B cell (primary cell): ENCODE results near the gene ZNF836. TPM values are rescaled to one million over a fixed set of nuclear protein-coding genes. Genes with fewer than 3 reads are reported as not detected.

Experiments
- ATAC-seq: fragments of 200-7000 bp; cut with Tn5 transposase; one replicate; pipeline ENCODE4 v1.10.0; 2021; ENCODE audit warnings: low read depth, mild to moderate bottlenecking, moderate number of reproducible peaks, moderate library complexity
- CTCF ChIA-PET: fragments of 350-600 bp; sonication (Branson Sonifier 250); formaldehyde crosslinking; loops from one replicate; lab custom pipeline; 2021; ENCODE audit warnings: antibody characterized with exemption, inconsistent platforms; lab: Charles Lee
- POLR2A ChIA-PET: fragments of 350-600 bp; sonication (Branson Sonifier 250); formaldehyde crosslinking; loops from one replicate; lab custom pipeline; 2021; ENCODE audit warnings: antibody characterized with exemption; lab: Charles Lee
- DNase-seq: peaks from one replicate; pipeline ENCODE4 v3.0.0; 2013
- H2AFZ ChIP-seq: 2 replicates; pipeline ENCODE4 v1.6.1; 2012; ENCODE audit warnings: mild to moderate bottlenecking, low read depth, low read length; ENCODE audit not compliant: insufficient read depth, poor library complexity, severe bottlenecking
- H3K27ac ChIP-seq, 2 donors: 1 replicate in 1 of 2; 2 replicates in 1 of 2; pipeline ENCODE4 v1.5.1; 2012 to 2013; ENCODE audit warnings: low read length in 2 of 2, mild to moderate bottlenecking in 2 of 2, moderate library complexity in 1 of 2
- H3K27me3 ChIP-seq, 4 experiments: fragments of 200-600 bp in 1 of 4; sonication (generic) in 1 of 4; replicated peaks in 1 of 4; 1 replicate in 2 of 4; 2 replicates in 2 of 4; pipeline versions ENCODE4 v1.6.1 to v1.7.0; 2013 to 2016; ENCODE audit warnings: low read length in 3 of 4, mild to moderate bottlenecking in 2 of 4, mixed read lengths in 1 of 4, moderate library complexity in 1 of 4; ENCODE audit not compliant: insufficient read depth in 4 of 4, control insufficient read depth in 3 of 4; ENCODE audit errors: control extremely low read depth in 1 of 4
- H3K36me3 ChIP-seq, 2 experiments: replicated peaks in 1 of 2; 1 replicate in 1 of 2; 2 replicates in 1 of 2; pipeline versions ENCODE4 v1.6.1 to v1.7.1; 2013; ENCODE audit warnings: low read length in 1 of 2; ENCODE audit not compliant: insufficient read depth in 2 of 2, control insufficient read depth in 1 of 2; ENCODE audit errors: control extremely low read depth in 1 of 2, extremely low read depth in 1 of 2
- H3K4me1 ChIP-seq, 2 donors: fragments of 200-600 bp in 1 of 2; sonication (generic) in 1 of 2; 1 replicate in 1 of 2; 2 replicates in 1 of 2; pipeline versions ENCODE4 v1.5.1 to v1.6.1; 2013 to 2017; ENCODE audit warnings: low read length in 2 of 2; ENCODE audit not compliant: control insufficient read depth in 2 of 2, insufficient read depth in 2 of 2
- H3K4me2 ChIP-seq: replicated peaks from 2 replicates; pipeline ENCODE3; 2012; ENCODE audit warnings: mild to moderate bottlenecking, low read depth, low read length; ENCODE audit not compliant: poor library complexity, severe bottlenecking
- H3K4me3 ChIP-seq, 5 experiments: fragments of 200-600 bp in 1 of 5; sonication (generic) in 1 of 5; 1 replicate in 3 of 5; 2 replicates in 2 of 5; pipeline versions ENCODE4 v1.5.1 to v1.7.0; 2011 to 2016; ENCODE audit warnings: low read length in 4 of 5, mild to moderate bottlenecking in 4 of 5, low read depth in 2 of 5, control low read depth in 1 of 5, moderate library complexity in 1 of 5; ENCODE audit not compliant: insufficient read depth in 1 of 5; ENCODE audit errors: control extremely low read depth in 1 of 5, extremely low read depth in 1 of 5
- H3K79me2 ChIP-seq: fragments of 200-600 bp; sonication (generic); one replicate; pipeline ENCODE4 v1.6.0; 2016; ENCODE audit warnings: low read length; ENCODE audit not compliant: control insufficient read depth, insufficient read depth
- H3K9ac ChIP-seq: fragments of 200-600 bp; sonication (generic); 2 replicates; pipeline ENCODE4 v1.6.1; 2017; ENCODE audit warnings: mild to moderate bottlenecking, low read length, moderate library complexity
- H3K9me3 ChIP-seq, 3 donors: one replicate each; pipeline versions ENCODE4 v1.6.1 to v1.7.1; 2013; ENCODE audit warnings: low read length in 2 of 3; ENCODE audit not compliant: control insufficient read depth in 2 of 3, insufficient read depth in 1 of 3; ENCODE audit errors: control extremely low read depth in 1 of 3
- H4K20me1 ChIP-seq: 2 replicates; pipeline ENCODE4 v1.6.0; 2012; ENCODE audit warnings: mild to moderate bottlenecking, low read length; ENCODE audit not compliant: insufficient read depth, control insufficient read depth, poor library complexity, severe bottlenecking
- H3K27ac Mint-ChIP-seq: one replicate; pipeline ENCODE4 v1.8.0; 2021; ENCODE audit warnings: mixed read lengths
- H3K27me3 Mint-ChIP-seq: one replicate; pipeline ENCODE4 v1.8.0; 2021; ENCODE audit warnings: mixed read lengths
- H3K4me1 Mint-ChIP-seq: one replicate; pipeline ENCODE4 v1.8.0; 2021; ENCODE audit warnings: mixed read lengths
- H3K4me3 Mint-ChIP-seq: one replicate; pipeline ENCODE4 v1.8.0; 2021; ENCODE audit warnings: mixed read lengths
- H3K9me3 Mint-ChIP-seq: one replicate; pipeline ENCODE4 v1.8.0; 2022; ENCODE audit warnings: mixed read lengths; ENCODE audit not compliant: insufficient read depth
- EZH2 ChIP-seq: IDR thresholded peaks from 2 replicates; pipeline ENCODE4 v1.6.1; 2012; ENCODE audit warnings: borderline replicate concordance, low read depth, mild to moderate bottlenecking, moderate library complexity, low read length; ENCODE audit not compliant: insufficient read depth, poor library complexity, severe bottlenecking
- WGBS: methylation state at CpG from one replicate; pipeline ENCODE4 v1.1.5; 2013; ENCODE audit warnings: missing lambda C conversion rate; ENCODE audit not compliant: insufficient coverage; 5-methylcytosine and 5-hydroxymethylcytosine counted together
- intact Hi-C: fragments of 100-400 bp; cut with micrococcal nuclease; formaldehyde crosslinking; loops from one replicate; pipeline ENCODE4 v1.10.0; 2022
- polyA plus RNA-seq: library from polyadenylated mRNA; depleted of rRNA; stranded (reverse); fragments of >200 nt; gene quantifications from 2 replicates; pipeline ENCODE4 v1.2.3, GENCODE V29; 2012
- total RNA-seq, 2 donors: library from RNA; stranded (reverse); fragments of 120-200 nt in 1 of 2; gene quantifications; 1 replicate in 1 of 2; 2 replicates in 1 of 2; pipeline versions ENCODE4 v1.2.3 to v1.2.4, GENCODE V29; 2013 to 2022
- TF ChIP-seq, protein P1 (sequence below): fragments of 200-600 bp; IDR thresholded peaks from one replicate; pipeline ENCODE4 v1.8.0; 2022; ENCODE audit warnings: antibody characterized with exemption, mild to moderate bottlenecking

Gene ZNF836
- total and polyA plus RNA-seq, 2 donors (not counting 1 experiment from before 2014, with no cell fraction given): 8.1 to 46.4 TPM

GRCh38 chr19:52176574-52176973 lies 5.2 kb upstream of the ZNF836 start:
- no peak overlapping the region for H3K4me2 ChIP-seq
- peaks cover 9% of the 10 kb centered on the region for H3K4me1 Mint-ChIP-seq
- no peaks in the 10 kb centered on the region for H3K36me3 ChIP-seq
- intact Hi-C loops: loop anchor here (10.0 kb wide), 1 partner anchor 132 kb away; the partner anchor contains the start of gene ZNF432
- TF ChIP-seq, protein P1, sequence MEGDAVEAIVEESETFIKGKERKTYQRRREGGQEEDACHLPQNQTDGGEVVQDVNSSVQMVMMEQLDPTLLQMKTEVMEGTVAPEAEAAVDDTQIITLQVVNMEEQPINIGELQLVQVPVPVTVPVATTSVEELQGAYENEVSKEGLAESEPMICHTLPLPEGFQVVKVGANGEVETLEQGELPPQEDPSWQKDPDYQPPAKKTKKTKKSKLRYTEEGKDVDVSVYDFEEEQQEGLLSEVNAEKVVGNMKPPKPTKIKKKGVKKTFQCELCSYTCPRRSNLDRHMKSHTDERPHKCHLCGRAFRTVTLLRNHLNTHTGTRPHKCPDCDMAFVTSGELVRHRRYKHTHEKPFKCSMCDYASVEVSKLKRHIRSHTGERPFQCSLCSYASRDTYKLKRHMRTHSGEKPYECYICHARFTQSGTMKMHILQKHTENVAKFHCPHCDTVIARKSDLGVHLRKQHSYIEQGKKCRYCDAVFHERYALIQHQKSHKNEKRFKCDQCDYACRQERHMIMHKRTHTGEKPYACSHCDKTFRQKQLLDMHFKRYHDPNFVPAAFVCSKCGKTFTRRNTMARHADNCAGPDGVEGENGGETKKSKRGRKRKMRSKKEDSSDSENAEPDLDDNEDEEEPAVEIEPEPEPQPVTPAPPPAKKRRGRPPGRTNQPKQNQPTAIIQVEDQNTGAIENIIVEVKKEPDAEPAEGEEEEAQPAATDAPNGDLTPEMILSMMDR: no peak
- no peak for TF ChIP-seq EZH2
- no peak overlapping the region for H3K4me3 Mint-ChIP-seq
- ChIA-PET CTCF (interaction anchor here (0.9 kb wide), 1 partner anchor 13 kb away, joined by 3 read pairs; the partner anchor contains the start of gene PPP2R1A), POLR2A (no interaction called here)
- no peak overlapping the region for H2AFZ ChIP-seq
- no peak for ATAC-seq
- no peaks in the 10 kb centered on the region for H3K79me2 ChIP-seq
- DNase-seq: no peak
- H3K9me3 Mint-ChIP-seq: no peaks in the 10 kb centered on the region
- no peaks in the 10 kb centered on the region for H3K27me3 ChIP-seq
- no peaks in the 10 kb centered on the region for H3K27me3 Mint-ChIP-seq
- 91% methylated on average over 9 of the region's 10 CpGs for WGBS
- H3K9ac ChIP-seq: no peak overlapping the region
- no peaks in the 10 kb centered on the region for H4K20me1 ChIP-seq
- H3K27ac ChIP-seq: no peak overlapping the region
- H3K4me3 ChIP-seq: no peak overlapping the region
- peaks cover 7 to 8% of the 10 kb centered on the region in 2 donors for H3K4me1 ChIP-seq
- peaks cover 0 to 9% (median 0%) of the 10 kb centered on the region in 3 donors for H3K9me3 ChIP-seq
- no peak overlapping the region for H3K27ac Mint-ChIP-seq

- ChIA-PET CTCF (interaction anchor here (0.8 to 2.1 kb wide), 6 partner anchors 13 to 35 kb away, joined by 3 to 7 read pairs (median 4); partner anchors contain the start of genes PPP2R1A and ZNF616), POLR2A (interaction anchor here (1.6 to 2.8 kb wide), 2 partner anchors 17 to 55 kb away, joined by 4 to 31 read pairs; partner anchors contain the start of gene PPP2R1A)
- no peaks in the 10 kb centered on the region for H4K20me1 ChIP-seq
- H3K4me2 ChIP-seq: peak overlapping the region; percentile 96
- Mint-ChIP-seq H3K9me3 (no peaks in the 10 kb centered on the region), H3K27me3 (no peaks in the 10 kb centered on the region), H3K4me1 (peaks cover 35% of the 10 kb centered on the region), H3K27ac (peak overlapping the region; percentile 97), H3K4me3 (peak overlapping the region; percentile 98)
- H3K9me3 ChIP-seq: peaks cover 0 to 5% (median 0%) of the 10 kb centered on the region in 3 donors
- H3K27me3 ChIP-seq: no peaks in the 10 kb centered on the region
- peak overlapping the region in 1 of 5 experiments; percentile 100 for H3K4me3 ChIP-seq
- WGBS: no CpG with 5 or more reads among the region's 1 CpG
- H3K36me3 ChIP-seq: peaks cover 8 to 18% of the 10 kb centered on the region in 2 experiments
- peaks cover 15% of the 10 kb centered on the region for H3K79me2 ChIP-seq
- ATAC-seq: no peak
- no peak for DNase-seq
- H2AFZ ChIP-seq: peak overlapping the region; percentile 93
- peaks cover 17 to 20% of the 10 kb centered on the region in 2 donors for H3K4me1 ChIP-seq
- H3K9ac ChIP-seq: no peak overlapping the region
- H3K27ac ChIP-seq: peak overlapping the region; percentile 66 to 90
- TF ChIP-seq EZH2: no peak
- TF ChIP-seq, protein P1: no peak
- intact Hi-C loops: loop anchor here (5.0 to 10.0 kb wide), 2 partner anchors 128 to 1695 kb away; partner anchors contain the start of genes MYADM and ZNF432
Measured at GRCh38 chr19:52172347-52172746, 926 bp upstream of the ZNF836 start.
